Cardiac muscle cell (in vitro differentiated cells and primary cell): ENCODE results near the gene MEGF11. TPM values are rescaled to one million over a fixed set of nuclear protein-coding genes. Genes with fewer than 3 reads are reported as not detected.

Source experiments
- DNase-seq, 2 donors: peaks; one replicate each; pipeline versions ENCODE4 v3.0.0 to v3.0.0-alpha.2; 2010 to 2017; ENCODE audit warnings: low read depth in 1 of 2, low spot score in 1 of 2
- H3K27ac ChIP-seq: fragments of 200-600 bp; sonication (generic); 2 replicates; pipeline ENCODE4 v1.5.1; 2016
- H3K27me3 ChIP-seq: fragments of 200-600 bp; sonication (generic); 2 replicates; pipeline ENCODE4 v1.6.0; 2016; ENCODE audit warnings: control low read depth
- H3K36me3 ChIP-seq: fragments of 200-600 bp; sonication (generic); 2 replicates; pipeline ENCODE4 v1.5.1; 2016; ENCODE audit warnings: control low read depth
- H3K4me1 ChIP-seq: fragments of 200-600 bp; sonication (generic); 2 replicates; pipeline ENCODE4 v1.8.1; 2017; ENCODE audit warnings: low read depth, mild to moderate bottlenecking, mixed run types
- H3K4me3 ChIP-seq: fragments of 200-600 bp; sonication (generic); 2 replicates; pipeline ENCODE4 v1.5.1; 2016; ENCODE audit warnings: mild to moderate bottlenecking
- H3K9me3 ChIP-seq: fragments of 200-600 bp; sonication (generic); 2 replicates; pipeline ENCODE4 v1.5.1; 2017; ENCODE audit warnings: low read depth, mild to moderate bottlenecking, control low read depth
- CTCF ChIP-seq: IDR thresholded peaks from 2 replicates; pipeline ENCODE4 v1.5.1; 2012; ENCODE audit warnings: low read depth, mild to moderate bottlenecking, low read length
- polyA plus RNA-seq: library from polyadenylated mRNA; unstranded; fragments of >200 nt; fragmentation: Nextera tagmentation; extraction: Ambion mirVana; gene quantifications from 2 replicates; pipeline ENCODE4 v1.2.1, GENCODE V29; 2016
- total RNA-seq: library from RNA; depleted of rRNA; stranded (reverse); fragments of >200 nt; gene quantifications from 2 replicates; pipeline ENCODE4 v1.2.3, GENCODE V29; 2016

MEGF11 gene
- total and polyA plus RNA-seq, 2 experiments from 2014 or later = 0.30 TPM; not detected in 1

- DNase-seq = no peak
These were observed 15.9 kb downstream of the MEGF11 start for GRCh38 chr15:66237513-66238235.

DNA sequence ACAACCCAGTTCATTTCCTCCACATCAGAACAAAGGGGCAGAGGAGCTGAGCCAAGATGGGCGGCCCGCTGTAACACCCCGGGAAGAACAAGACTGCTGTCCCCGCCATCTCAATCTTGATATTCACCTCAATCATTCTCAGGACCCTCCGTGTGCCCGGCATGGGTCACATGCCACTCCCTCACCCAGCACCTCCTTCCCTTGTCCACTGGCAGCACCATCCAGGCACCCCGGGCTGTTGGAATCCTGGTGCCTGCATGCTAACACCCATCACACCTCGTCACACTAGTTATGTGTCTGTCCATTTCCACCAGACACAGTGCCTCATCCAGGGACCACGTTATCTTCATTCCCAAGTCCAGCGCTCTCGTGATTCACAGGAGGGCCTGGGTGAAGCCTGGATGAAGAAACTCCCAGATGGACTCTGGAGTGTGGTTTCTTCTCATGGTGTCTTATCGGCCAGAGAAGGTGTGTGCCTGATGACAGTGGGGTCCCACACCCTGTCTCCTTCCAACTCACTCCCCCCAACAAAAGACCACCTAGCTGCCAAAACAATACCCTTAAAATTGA, 16.7 kb downstream of the MEGF11 start:
- Histone ChIP-seq H3K27ac (no peak overlapping the region), H3K36me3 (no peaks in the 10 kb centered on the region), H3K9me3 (no peaks in the 10 kb centered on the region), H3K27me3 (peaks cover 3% of the 10 kb centered on the region), H3K4me3 (no peak overlapping the region), H3K4me1 (no peaks in the 10 kb centered on the region)
- TF ChIP-seq CTCF = no peak
- no peak for DNase-seq

More at GRCh38 chr15:66237513-66238235, 15.9 kb downstream of the MEGF11 start:
- Histone ChIP-seq H3K36me3 (no peaks in the 10 kb centered on the region), H3K4me1 (no peaks in the 10 kb centered on the region), H3K27ac (no peak overlapping the region), H3K9me3 (no peaks in the 10 kb centered on the region), H3K4me3 (no peak overlapping the region), H3K27me3 (peaks cover 3% of the 10 kb centered on the region)
- TF ChIP-seq CTCF = no peak

DNA sequence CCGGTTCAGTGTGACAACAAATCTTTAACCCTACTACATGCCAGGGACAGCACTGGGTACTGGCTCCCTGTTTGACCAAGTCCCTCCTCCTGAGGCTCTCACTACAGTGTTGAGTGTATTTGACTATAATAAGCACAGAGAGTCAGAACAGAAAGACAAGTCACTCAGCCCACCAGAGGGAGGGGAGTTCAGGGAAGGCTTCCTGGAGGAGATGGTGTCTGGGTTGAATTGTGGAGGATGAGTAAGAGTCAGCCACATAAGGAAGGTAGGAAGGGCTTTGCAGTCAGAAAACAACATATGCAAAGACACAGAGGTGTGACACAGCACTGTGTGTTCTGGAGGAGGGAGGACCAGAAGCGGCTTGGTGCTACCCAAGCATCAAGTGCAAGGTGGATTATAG, 17.7 kb downstream of the MEGF11 start:
- DNase-seq = no peak
- Histone ChIP-seq H3K9me3 (no peaks in the 10 kb centered on the region), H3K27ac (no peak overlapping the region), H3K4me3 (no peak overlapping the region), H3K36me3 (no peaks in the 10 kb centered on the region), H3K27me3 (peaks cover 3% of the 10 kb centered on the region), H3K4me1 (no peaks in the 10 kb centered on the region)
- TF ChIP-seq CTCF = no peak

- Histone ChIP-seq H3K4me1 (no peaks in the 10 kb centered on the region), H3K4me3 (no peak overlapping the region), H3K27me3 (peaks cover 3% of the 10 kb centered on the region), H3K9me3 (no peaks in the 10 kb centered on the region), H3K27ac (no peak overlapping the region), H3K36me3 (no peaks in the 10 kb centered on the region)
- DNase-seq = no peak
- no peak for TF ChIP-seq CTCF
These were observed 18.8 kb downstream of the MEGF11 start for GRCh38 chr15:66234798-66235197.

GRCh38 chr15:66233487-66234415, 19.8 kb downstream of the MEGF11 start:
- H3K4me3 ChIP-seq = no peak overlapping the region
- no peaks in the 10 kb centered on the region for H3K36me3 ChIP-seq
- H3K4me1 ChIP-seq = no peaks in the 10 kb centered on the region
- H3K27ac ChIP-seq = no peak overlapping the region
- TF ChIP-seq CTCF = peak; percentile 9
- peaks cover 3% of the 10 kb centered on the region for H3K27me3 ChIP-seq
- H3K9me3 ChIP-seq = no peaks in the 10 kb centered on the region
- peak in 1 of 2 donors; percentile 22 for DNase-seq
